NAMALWA (cell line): ENCODE measurements around the gene TFB2M.

Experiments used
- DNase-seq: peaks from one replicate; pipeline ENCODE4 v3.0.0-alpha.2; 2015; ENCODE audit warnings: low spot score

Gene TFB2M

GRCh38 chr1:246554201-246554600, 11.9 kb downstream of the TFB2M start:
- no peak for DNase-seq

- no peak for DNase-seq
These were observed 14.0 kb downstream of the TFB2M start for GRCh38 chr1:246552110-246552509.

- no peak for DNase-seq
These were observed 15.7 kb downstream of the TFB2M start for GRCh38 chr1:246550402-246550801.

- no peak for DNase-seq
These were observed 16.4 kb downstream of the TFB2M start for GRCh38 chr1:246549665-246550064.

- DNase-seq, result no peak
These were observed 22.1 kb downstream of the TFB2M start for GRCh38 chr1:246544001-246544400.

GRCh38 chr1:246540738-246541491, 25.1 kb downstream of the TFB2M start:
- no peak for DNase-seq

- DNase-seq, result no peak
These were observed 28.2 kb downstream of the TFB2M start for GRCh38 chr1:246537887-246538286.

- no peak for DNase-seq
These were observed 28.6 kb downstream of the TFB2M start for GRCh38 chr1:246537441-246537840.

GRCh38 chr1:246534114-246534513, 31.9 kb downstream of the TFB2M start:
- DNase-seq, result no peak

GRCh38 chr1:246533371-246533905, 32.6 kb downstream of the TFB2M start:
- no peak for DNase-seq

GRCh38 chr1:246532519-246532918, 33.5 kb downstream of the TFB2M start:
- no peak for DNase-seq

GRCh38 chr1:246530482-246530881, 35.6 kb downstream of the TFB2M start:
- DNase-seq, result no peak

GRCh38 chr1:246528933-246529731, 36.9 kb downstream of the TFB2M start:
- no peak for DNase-seq

- DNase-seq, result no peak
These were observed 38.5 kb downstream of the TFB2M start for GRCh38 chr1:246527402-246528088.

- no peak for DNase-seq
These were observed 39.1 kb downstream of the TFB2M start for GRCh38 chr1:246526915-246527314.

- no peak for DNase-seq
These were observed 39.7 kb downstream of the TFB2M start for GRCh38 chr1:246526380-246526779.

- no peak for DNase-seq
These were observed 46.5 kb downstream of the TFB2M start for GRCh38 chr1:246519514-246519913.

- no peak for DNase-seq
These were observed 47.4 kb downstream of the TFB2M start for GRCh38 chr1:246518456-246519205.

GRCh38 chr1:246517391-246517790, 48.7 kb downstream of the TFB2M start:
- DNase-seq, result no peak

GRCh38 chr1:246516126-246516525, 49.9 kb downstream of the TFB2M start:
- DNase-seq, result no peak

- DNase-seq, result no peak
These were observed 50.6 kb downstream of the TFB2M start for GRCh38 chr1:246515390-246516005.
